Activated CD8-positive, alpha-beta memory T cell treated with anti-CD3 and anti-CD28 coated beads, Interleukin-2, amount 10 ng/mL, durations not matched to agents 7 days and 5 days (primary cell): ENCODE data around the gene IVNS1ABP. TPM values are rescaled to one million over a fixed set of nuclear protein-coding genes. Genes with fewer than 3 reads are reported as not detected.
"Not testable (repeated sequence)": the region's sequence is repeated elsewhere in the genome, so short reads cannot be mapped to it uniquely, and the experiment has no call there.

Source experiments
- ATAC-seq: fragments of 150-1000 bp; cut with Tn5 transposase; one replicate; pipeline ENCODE4 v1.10.0; 2021; ENCODE audit warnings: moderate library complexity
- CTCF ChIA-PET: fragments of 350-600 bp; sonication (Branson Sonifier 250); formaldehyde crosslinking; loops from one replicate; lab custom pipeline; 2021; ENCODE audit warnings: antibody characterized with exemption; lab: Charles Lee
- DNase-seq: peaks from one replicate; pipeline ENCODE4 v3.0.0-alpha.2; 2020
- H3K27ac Mint-ChIP-seq: one replicate; pipeline ENCODE4 v1.8.0; 2021; ENCODE audit warnings: mild to moderate bottlenecking, mixed read lengths
- H3K27me3 Mint-ChIP-seq: one replicate; pipeline ENCODE4 v1.8.0; 2021; ENCODE audit warnings: mixed read lengths
- H3K36me3 Mint-ChIP-seq: one replicate; pipeline ENCODE4 v1.8.0; 2021; ENCODE audit warnings: mild to moderate bottlenecking, mixed read lengths
- H3K4me1 Mint-ChIP-seq: one replicate; pipeline ENCODE4 v1.8.0; 2021; ENCODE audit warnings: mixed read lengths
- H3K4me3 Mint-ChIP-seq: one replicate; pipeline ENCODE4 v1.8.0; 2021; ENCODE audit warnings: mild to moderate bottlenecking, moderate library complexity, mixed read lengths
- H3K9me3 Mint-ChIP-seq: one replicate; pipeline ENCODE4 v1.8.0; 2022; ENCODE audit warnings: low read depth, mixed read lengths
- total RNA-seq, 2 experiments: library from RNA; stranded (reverse); gene quantifications; one replicate each; pipeline ENCODE4 v1.2.3, GENCODE V29; 2021

Gene IVNS1ABP
- total RNA-seq: 100 to 1,000 TPM; 251 to 509 TPM

DNA sequence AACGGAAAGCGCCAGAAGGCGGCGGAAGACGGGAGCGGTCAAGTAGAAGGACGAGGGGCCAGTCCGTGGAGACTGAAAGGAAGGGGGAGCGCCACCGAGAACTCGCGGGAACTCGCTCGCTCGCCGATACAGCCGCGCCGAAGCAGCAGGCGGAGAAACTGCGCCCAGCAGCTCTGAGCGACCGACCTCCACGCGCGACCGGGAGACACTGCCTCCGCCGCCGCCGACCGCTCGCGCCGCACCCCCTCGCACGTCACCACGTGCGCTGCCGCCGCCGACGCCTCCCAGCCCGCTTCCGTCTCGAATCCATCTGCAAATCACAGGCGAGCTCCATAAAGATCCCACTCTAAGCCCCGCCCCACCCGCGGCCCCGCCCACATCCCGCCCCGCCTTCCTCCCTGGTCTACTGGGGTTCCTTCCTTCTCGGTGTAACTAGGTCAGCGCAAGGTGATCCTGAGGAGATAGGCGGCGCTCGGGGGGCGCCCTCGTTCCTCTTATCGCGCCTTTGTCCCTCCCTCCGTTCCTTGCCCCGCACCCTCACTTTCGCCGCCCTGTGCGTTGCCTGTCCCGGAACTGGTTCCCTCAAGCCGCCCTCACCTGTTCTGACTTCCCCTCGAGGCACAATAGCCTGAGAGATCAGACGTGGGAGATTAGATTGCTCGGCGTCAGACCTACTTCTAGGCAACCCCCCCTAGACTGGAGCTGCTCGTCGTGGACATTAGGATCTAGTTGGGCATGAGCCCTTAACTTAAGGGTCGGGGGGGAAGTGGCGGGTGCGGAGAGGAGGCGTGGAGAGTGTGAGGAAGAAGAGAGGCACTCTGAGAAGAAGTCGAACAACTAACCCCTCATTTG lies at the start of gene IVNS1ABP:
Gene IVNS1ABP (minus strand): TSS at position 210 of the 852 bp plus-strand sequence. CDS start 7,750 bp downstream, outside the sequence.
- H3K27me3 Mint-ChIP-seq: no peaks in the 10 kb centered on the region
- ATAC-seq: peak; percentile 75
- H3K36me3 Mint-ChIP-seq: peaks cover 60% of the 10 kb centered on the region
- DNase-seq: peak; percentile 97
- peaks cover 5% of the 10 kb centered on the region for H3K9me3 Mint-ChIP-seq
- CTCF ChIA-PET: interaction anchor here (0.8 to 4.5 kb wide), 24 partner anchors 12 to 363 kb away, joined by 3 to 37 read pairs (median 4); no protein-coding TSS in a partner anchor
- peaks cover 44% of the 10 kb centered on the region for H3K4me1 Mint-ChIP-seq
- H3K4me3 Mint-ChIP-seq: peak within 1 kb of the TSS; percentile 99
- peak within 1 kb of the TSS; percentile 97 for H3K27ac Mint-ChIP-seq

DNA sequence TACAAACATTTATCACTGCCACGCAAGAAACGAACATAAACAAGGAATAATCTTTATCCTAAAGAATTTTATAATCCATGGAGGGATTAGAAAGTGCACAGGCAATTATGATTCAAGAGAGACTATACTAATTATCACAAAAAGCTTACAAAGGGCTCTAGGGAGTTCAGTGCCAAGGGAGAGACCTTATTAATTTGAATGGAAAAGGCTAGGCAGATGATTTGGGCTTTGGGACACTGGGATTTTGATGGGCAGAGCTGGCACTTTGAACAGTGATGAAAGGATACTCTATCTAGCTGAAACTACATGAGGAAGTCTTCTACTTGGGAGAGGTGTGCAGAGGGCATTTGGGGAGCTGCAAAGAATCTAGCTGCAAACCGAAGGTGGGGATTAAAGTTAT lies 48.9 kb upstream of the IVNS1ABP start:
- DNase-seq (no peak), ATAC-seq (no peak)
- Mint-ChIP-seq H3K36me3 (peaks cover 37% of the 10 kb centered on the region), H3K27me3 (peaks cover 3% of the 10 kb centered on the region), H3K9me3 (peaks cover 16% of the 10 kb centered on the region), H3K4me3 (no peak overlapping the region), H3K4me1 (peaks cover 21% of the 10 kb centered on the region), H3K27ac (no peak overlapping the region)
- CTCF ChIA-PET: interaction anchor here (0.9 to 1.2 kb wide), 2 partner anchors 10 to 17 kb away, joined by 3 read pairs; no protein-coding TSS in a partner anchor

DNA sequence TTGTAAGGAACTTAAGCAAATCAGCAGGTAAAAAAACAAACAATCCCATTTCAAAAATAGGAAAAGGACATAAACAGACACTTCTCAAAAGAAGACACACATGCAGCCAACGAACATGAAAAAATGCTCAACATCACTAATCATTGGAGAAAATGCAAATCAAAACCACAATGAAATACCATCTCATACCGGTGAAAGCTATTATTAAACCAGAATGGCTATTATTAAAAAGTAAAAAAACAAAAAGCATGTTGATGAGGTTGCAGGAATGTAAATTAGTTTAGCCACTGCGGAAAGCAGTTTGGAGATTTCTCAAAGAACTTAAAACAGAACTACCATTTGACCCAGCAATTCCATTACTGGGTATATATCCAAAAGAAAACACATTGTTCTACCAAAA lies 47.5 kb upstream of the IVNS1ABP start:
- H3K27me3 Mint-ChIP-seq, H3K4me3 Mint-ChIP-seq, DNase-seq, ATAC-seq, H3K27ac Mint-ChIP-seq: not testable (repeated sequence)
- Mint-ChIP-seq H3K9me3 (peaks cover 19% of the 10 kb centered on the region), H3K4me1 (peaks cover 21% of the 10 kb centered on the region), H3K36me3 (peaks cover 43% of the 10 kb centered on the region)
- CTCF ChIA-PET: interaction anchor here (1.2 to 1.9 kb wide), 3 partner anchors 9 to 12 kb away, joined by 3 to 4 read pairs (median 3); no protein-coding TSS in a partner anchor

DNA sequence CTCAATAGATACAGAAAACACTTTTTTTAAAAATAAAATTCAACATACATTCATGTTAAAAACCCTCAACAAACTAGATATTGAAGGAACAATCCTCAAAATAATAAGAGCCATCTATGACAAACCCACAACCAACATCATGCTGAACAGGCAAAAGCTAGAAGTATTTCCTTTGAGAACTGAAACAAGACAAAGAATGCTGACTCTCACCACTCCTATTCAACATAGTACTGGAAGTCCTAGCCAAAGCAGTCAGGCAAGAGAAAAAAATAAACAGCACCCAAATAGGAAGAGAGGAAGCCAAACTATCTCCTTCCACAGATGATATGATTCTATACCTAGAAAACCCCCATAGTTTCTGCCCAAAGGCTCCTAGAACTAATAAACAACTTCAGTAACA lies 46.2 kb upstream of the IVNS1ABP start:
- CTCF ChIA-PET: interaction anchor here (1.5 to 1.9 kb wide), 2 partner anchors 11 kb away, joined by 3 to 4 read pairs; no protein-coding TSS in a partner anchor
- Mint-ChIP-seq H3K27me3 (peaks cover 3% of the 10 kb centered on the region), H3K36me3 (peaks cover 47% of the 10 kb centered on the region), H3K27ac (no peak overlapping the region), H3K9me3 (peaks cover 20% of the 10 kb centered on the region), H3K4me1 (peaks cover 13% of the 10 kb centered on the region), H3K4me3 (no peak overlapping the region)
- ATAC-seq (no peak), DNase-seq (no peak)

DNA sequence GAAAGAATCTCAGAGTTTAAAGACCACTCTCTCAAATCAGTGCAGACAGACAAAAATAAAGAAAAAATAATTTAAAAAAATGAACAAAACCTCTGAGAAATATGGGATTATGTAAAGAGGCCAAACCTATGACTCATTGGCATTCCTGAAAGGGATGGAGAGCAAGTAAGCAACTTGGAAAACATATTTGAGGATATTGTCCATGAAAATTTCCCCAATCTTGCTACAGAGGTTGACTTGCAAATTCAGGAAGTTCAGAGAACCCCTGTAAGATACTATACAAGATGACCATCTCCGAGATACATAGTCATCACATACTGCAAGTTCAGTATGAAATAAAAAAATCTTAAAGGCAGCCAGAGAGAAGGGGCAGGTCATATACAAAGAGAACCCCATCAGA lies 43.7 kb upstream of the IVNS1ABP start:
- Mint-ChIP-seq H3K27ac (no peak overlapping the region), H3K27me3 (peaks cover 3% of the 10 kb centered on the region), H3K36me3 (peaks cover 52% of the 10 kb centered on the region), H3K4me3 (no peak overlapping the region), H3K9me3 (peaks cover 23% of the 10 kb centered on the region), H3K4me1 (peaks cover 13% of the 10 kb centered on the region)
- ATAC-seq (no peak), DNase-seq (no peak)
- CTCF ChIA-PET: no interaction called here

DNA sequence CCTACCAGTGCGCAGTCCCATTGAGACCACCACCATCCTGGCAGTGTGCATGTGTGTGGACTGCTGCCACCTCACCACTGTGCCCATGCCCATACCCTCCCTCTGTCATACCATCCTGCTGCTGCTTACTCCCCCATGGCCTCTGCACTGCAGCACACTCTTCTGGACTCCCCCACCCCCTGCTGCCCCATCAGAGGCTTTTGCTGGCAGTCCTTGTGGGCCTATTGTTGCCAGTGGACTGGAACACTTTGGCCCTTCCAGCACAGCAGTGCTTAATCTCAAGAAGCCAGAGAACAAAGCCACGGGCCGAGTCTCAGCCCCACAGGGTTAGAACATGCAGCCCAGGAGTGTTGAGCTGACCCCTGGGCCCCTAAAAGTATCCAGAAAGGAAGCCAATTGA lies 41.9 kb upstream of the IVNS1ABP start:
- ATAC-seq (no peak), DNase-seq (no peak)
- peaks cover 49% of the 10 kb centered on the region for H3K36me3 Mint-ChIP-seq
- no peak overlapping the region for H3K27ac Mint-ChIP-seq
- no peak overlapping the region for H3K4me3 Mint-ChIP-seq
- H3K27me3 Mint-ChIP-seq: no peaks in the 10 kb centered on the region
- CTCF ChIA-PET: no interaction called here
- H3K9me3 Mint-ChIP-seq: peaks cover 23% of the 10 kb centered on the region
- H3K4me1 Mint-ChIP-seq: peaks cover 11% of the 10 kb centered on the region

DNA sequence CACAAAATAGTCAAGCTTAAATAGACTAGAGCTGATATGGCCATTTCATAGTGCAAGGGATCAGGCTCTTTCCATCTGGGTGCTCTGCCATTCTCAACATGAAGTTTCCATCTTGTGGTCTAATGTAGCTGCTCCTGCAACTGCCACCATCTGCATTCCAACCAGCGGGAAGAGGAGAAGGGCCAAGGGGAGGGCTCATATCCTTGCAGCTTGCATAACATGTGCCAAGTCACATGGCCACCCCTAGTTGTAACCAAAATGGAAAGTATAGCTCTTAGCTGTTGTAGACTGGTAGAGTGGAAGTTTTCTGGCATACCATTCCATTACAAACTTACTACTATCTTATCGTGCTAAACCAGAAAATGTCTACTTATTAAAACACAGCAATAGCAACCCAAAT lies 38.9 kb upstream of the IVNS1ABP start:
- Mint-ChIP-seq H3K36me3 (peaks cover 21% of the 10 kb centered on the region), H3K4me1 (no peaks in the 10 kb centered on the region), H3K27ac (no peak overlapping the region), H3K4me3 (no peak overlapping the region), H3K9me3 (peaks cover 7% of the 10 kb centered on the region), H3K27me3 (no peaks in the 10 kb centered on the region)
- CTCF ChIA-PET: interaction anchor here (1.6 kb wide), 1 partner anchor 204 kb away, joined by 3 read pairs; no protein-coding TSS in a partner anchor
- ATAC-seq (no peak), DNase-seq (no peak)

DNA sequence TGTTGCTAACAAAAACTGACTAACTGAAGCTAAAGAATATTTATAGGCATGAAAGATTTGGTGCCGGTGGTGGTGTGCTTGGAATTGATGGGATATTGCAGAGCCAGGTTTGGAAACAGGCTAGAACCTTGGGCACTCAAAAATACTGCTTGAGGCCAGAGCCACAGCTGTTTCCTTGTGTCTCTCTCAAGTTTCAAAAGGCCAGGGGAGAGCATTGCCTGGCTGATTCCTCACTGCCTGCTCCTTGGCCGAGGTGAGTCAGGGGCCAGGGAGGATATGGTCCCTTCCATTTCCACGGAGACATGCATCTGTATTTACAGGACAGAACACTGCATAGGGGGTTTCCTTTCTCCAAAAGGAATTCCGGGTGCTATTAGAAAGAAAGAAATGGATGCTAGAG lies 36.1 kb upstream of the IVNS1ABP start:
- Mint-ChIP-seq H3K9me3 (peaks cover 4% of the 10 kb centered on the region), H3K4me3 (no peak overlapping the region), H3K4me1 (no peaks in the 10 kb centered on the region), H3K27ac (no peak overlapping the region), H3K36me3 (peaks cover 11% of the 10 kb centered on the region), H3K27me3 (no peaks in the 10 kb centered on the region)
- ATAC-seq: no peak
- DNase-seq: no peak
- CTCF ChIA-PET: interaction anchor here (0.9 to 1.5 kb wide), 3 partner anchors 10 to 93 kb away, joined by 3 to 4 read pairs (median 4); no protein-coding TSS in a partner anchor

DNA sequence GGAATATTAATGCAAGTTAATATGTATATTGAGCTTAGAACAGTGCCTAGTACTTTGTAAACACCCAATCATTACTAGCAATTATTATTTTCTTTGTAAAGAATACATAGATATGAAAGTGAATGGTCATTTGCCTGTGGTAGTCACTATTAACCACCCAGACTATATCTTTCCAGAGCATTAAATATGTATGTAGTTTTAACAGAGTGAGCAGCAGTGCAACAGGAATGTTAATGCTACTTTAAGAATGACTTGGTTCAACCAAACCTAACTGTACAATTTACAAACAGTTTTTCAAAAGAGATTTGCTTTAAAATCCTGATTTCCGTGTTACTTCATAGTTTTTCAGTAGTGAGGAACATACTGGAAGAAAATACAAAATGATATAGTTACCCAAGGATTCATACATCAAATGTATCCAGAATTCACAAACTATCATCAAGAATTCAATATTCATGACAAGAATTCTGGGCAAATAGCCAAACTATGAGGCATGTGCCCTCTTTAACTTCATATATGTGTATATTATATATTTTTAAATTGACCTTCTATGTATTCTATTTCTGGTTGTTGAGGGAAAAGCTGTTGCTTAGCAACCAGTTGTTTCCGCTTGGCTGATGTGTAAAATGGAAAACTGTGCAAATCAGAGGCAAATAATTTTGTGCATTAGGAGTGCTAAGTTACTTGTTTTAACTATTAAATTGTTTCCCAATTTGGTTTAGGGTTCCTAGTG lies 34.9 kb upstream of the IVNS1ABP start:
- CTCF ChIA-PET: interaction anchor here (0.9 to 1.5 kb wide), 2 partner anchors 12 to 94 kb away, joined by 3 to 4 read pairs; no protein-coding TSS in a partner anchor
- DNase-seq: no peak
- peaks cover 2% of the 10 kb centered on the region for H3K9me3 Mint-ChIP-seq
- H3K27ac Mint-ChIP-seq: no peak overlapping the region
- H3K27me3 Mint-ChIP-seq: no peaks in the 10 kb centered on the region
- ATAC-seq: no peak
- peaks cover 9% of the 10 kb centered on the region for H3K36me3 Mint-ChIP-seq
- no peak overlapping the region for H3K4me3 Mint-ChIP-seq
- H3K4me1 Mint-ChIP-seq: peaks cover 4% of the 10 kb centered on the region

DNA sequence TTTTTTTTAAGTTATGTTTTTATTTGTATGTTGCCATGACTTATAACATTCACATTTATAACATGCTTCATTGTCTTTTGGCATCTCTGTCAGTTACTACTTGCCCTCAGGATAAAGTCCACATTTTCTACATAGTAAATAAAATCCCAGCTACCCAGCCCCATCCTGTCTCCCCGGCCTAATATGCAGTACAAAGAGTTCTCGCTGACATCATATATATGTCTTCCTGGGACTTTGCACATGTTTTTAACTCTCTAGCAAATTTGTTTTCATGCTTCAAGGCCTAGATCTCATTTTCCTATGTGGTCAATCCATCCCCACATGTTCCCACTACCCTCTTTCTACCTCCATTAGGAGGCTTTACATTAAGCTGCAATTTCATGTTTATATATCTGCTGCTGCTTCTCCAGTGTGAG lies 33.0 kb upstream of the IVNS1ABP start:
- Mint-ChIP-seq H3K4me3 (no peak overlapping the region), H3K4me1 (peaks cover 11% of the 10 kb centered on the region), H3K27ac (no peak overlapping the region), H3K9me3 (peaks cover 2% of the 10 kb centered on the region), H3K27me3 (no peaks in the 10 kb centered on the region), H3K36me3 (peaks cover 11% of the 10 kb centered on the region)
- CTCF ChIA-PET: no interaction called here
- no peak for DNase-seq
- ATAC-seq: no peak

DNA sequence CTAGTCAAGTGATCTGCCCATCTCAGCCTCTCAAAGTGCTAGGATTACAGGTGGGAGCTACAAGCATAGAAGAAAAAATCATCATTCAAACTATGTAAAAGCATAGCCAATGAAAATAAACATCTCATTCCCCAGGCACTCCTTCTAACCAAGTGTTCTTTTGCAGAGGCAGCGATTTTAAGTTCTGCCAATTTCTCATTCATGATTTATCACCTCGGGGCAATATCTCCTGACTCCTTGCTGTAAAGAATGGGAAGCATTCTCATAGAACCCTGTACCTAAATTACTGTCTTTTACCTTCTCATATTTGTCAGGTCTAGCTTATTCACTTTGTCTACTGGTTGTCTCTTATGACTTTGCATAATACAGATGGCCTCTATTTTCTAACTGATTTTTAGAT lies 32.5 kb upstream of the IVNS1ABP start:
- H3K4me3 Mint-ChIP-seq: no peak overlapping the region
- H3K27me3 Mint-ChIP-seq: no peaks in the 10 kb centered on the region
- no peak for DNase-seq
- peaks cover 11% of the 10 kb centered on the region for H3K4me1 Mint-ChIP-seq
- peaks cover 2% of the 10 kb centered on the region for H3K9me3 Mint-ChIP-seq
- CTCF ChIA-PET: interaction anchor here (1.0 to 1.4 kb wide), 4 partner anchors 11 to 32 kb away, joined by 3 to 4 read pairs (median 3); partner anchors contain the start of gene IVNS1ABP
- peaks cover 12% of the 10 kb centered on the region for H3K36me3 Mint-ChIP-seq
- no peak overlapping the region for H3K27ac Mint-ChIP-seq
- no peak for ATAC-seq

DNA sequence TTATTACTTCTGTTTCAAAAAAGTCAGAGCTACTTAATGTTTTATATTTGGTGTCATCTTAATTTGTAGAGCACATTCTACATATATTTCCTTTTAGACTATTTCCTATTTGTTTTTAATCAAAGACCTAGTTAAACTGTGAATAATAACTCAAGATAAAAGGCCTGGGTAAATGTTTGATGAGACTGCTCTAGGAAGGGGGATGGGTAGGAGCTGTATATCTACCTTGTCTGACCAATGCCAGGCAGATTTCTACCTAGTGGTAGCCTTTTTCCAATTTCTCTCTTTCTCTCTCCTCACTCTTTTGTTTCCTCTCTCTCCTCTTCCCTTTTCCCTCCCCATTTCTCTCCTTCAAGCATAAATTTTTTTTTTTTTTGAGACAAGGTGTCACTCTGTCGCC lies 31.9 kb upstream of the IVNS1ABP start:
- Mint-ChIP-seq H3K27me3 (no peaks in the 10 kb centered on the region), H3K27ac (no peak overlapping the region), H3K9me3 (peaks cover 2% of the 10 kb centered on the region), H3K4me1 (peaks cover 14% of the 10 kb centered on the region), H3K36me3 (peaks cover 13% of the 10 kb centered on the region), H3K4me3 (no peak overlapping the region)
- DNase-seq: no peak
- ATAC-seq: no peak
- CTCF ChIA-PET: interaction anchor here (1.0 to 1.4 kb wide), 4 partner anchors 10 to 32 kb away, joined by 3 to 4 read pairs (median 3); partner anchors contain the start of gene IVNS1ABP

DNA sequence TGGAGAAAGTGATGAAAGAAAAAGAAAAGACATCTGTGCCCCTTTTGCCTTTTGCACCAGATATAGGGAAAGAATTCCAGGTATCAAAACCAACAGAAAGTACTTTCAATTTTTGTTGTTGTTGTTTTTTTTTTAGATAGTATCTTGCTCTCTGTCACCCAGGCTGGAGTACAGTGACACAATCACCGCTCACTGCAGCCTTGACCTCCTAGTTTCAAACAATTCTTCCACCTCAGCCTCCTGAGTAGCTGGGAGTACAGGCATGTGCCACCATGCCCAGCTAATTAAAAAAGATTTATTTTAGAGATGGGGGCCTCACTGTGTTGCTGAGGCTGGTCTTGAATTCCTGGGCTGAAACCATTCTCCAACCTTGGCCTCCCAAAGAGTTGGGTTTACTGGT lies 31.3 kb upstream of the IVNS1ABP start:
- CTCF ChIA-PET: interaction anchor here (1.2 to 1.4 kb wide), 2 partner anchors 9 to 18 kb away, joined by 3 read pairs; no protein-coding TSS in a partner anchor
- no peak for DNase-seq
- ATAC-seq: no peak
- Mint-ChIP-seq H3K9me3 (peaks cover 2% of the 10 kb centered on the region), H3K27ac (no peak overlapping the region), H3K4me3 (no peak overlapping the region), H3K36me3 (peaks cover 13% of the 10 kb centered on the region), H3K27me3 (no peaks in the 10 kb centered on the region), H3K4me1 (peaks cover 14% of the 10 kb centered on the region)
